PC-3 (cell line): Measurements from ENCODE around the gene SFSWAP. TPM values are rescaled to one million over a fixed set of nuclear protein-coding genes. Genes with fewer than 3 reads are reported as not detected.

Experiments used
- ATAC-seq: fragments of 200-7000 bp; cut with Tn5 transposase; 2 replicates; pipeline ENCODE4 v1.9.1; 2020; ENCODE audit warnings: mild to moderate bottlenecking, moderate library complexity
- BruUV-seq: library from RNA; stranded (reverse); fragments of 400-500 nt; replicated peaks from 2 replicates; lab custom pipeline; 2021; lab: Mats Ljungman, UMichigan
- CTCF ChIA-PET: fragments of 300-600 bp; sonication (Branson Sonifier 250); formaldehyde crosslinking; loops from one replicate; lab custom pipeline; 2022; ENCODE audit warnings: antibody characterized with exemption; lab: Charles Lee
- POLR2A ChIA-PET: fragments of 300-600 bp; sonication (Branson Sonifier 250); formaldehyde crosslinking; loops from one replicate; lab custom pipeline; 2022; ENCODE audit warnings: antibody characterized with exemption; ENCODE audit not compliant: unreplicated experiment; lab: Charles Lee
- DNase-seq: peaks from one replicate; pipeline ENCODE4 v3.0.0-alpha.2; 2015
- H2AFZ ChIP-seq: fragments of 300-600 bp; sonication (generic); 2 replicates; pipeline ENCODE4 v1.6.0; 2016; ENCODE audit warnings: antibody characterized with exemption, low read length
- H3F3A ChIP-seq: fragments of 300-600 bp; sonication (generic); one replicate; pipeline ENCODE4 v1.6.0; 2017; ENCODE audit warnings: antibody characterized with exemption, low read length, control low read depth, mild to moderate bottlenecking; ENCODE audit not compliant: unreplicated experiment
- H3K27ac ChIP-seq: fragments of 300-600 bp; sonication (generic); 2 replicates; pipeline ENCODE4 v1.5.1; 2016; ENCODE audit warnings: mild to moderate bottlenecking, low read length
- H3K27me3 ChIP-seq: fragments of 300-600 bp; sonication (generic); 2 replicates; pipeline ENCODE4 v1.6.1; 2016; ENCODE audit warnings: low read length, mixed read lengths
- H3K36me3 ChIP-seq: fragments of 300-600 bp; sonication (generic); 2 replicates; pipeline ENCODE4 v1.6.1; 2016; ENCODE audit warnings: low read depth, mixed run types, low read length, mixed read lengths
- H3K4me1 ChIP-seq: fragments of 300-600 bp; sonication (generic); 2 replicates; pipeline ENCODE4 v1.5.1; 2016; ENCODE audit warnings: low read length; ENCODE audit not compliant: insufficient read depth
- H3K4me2 ChIP-seq: fragments of 300-600 bp; sonication (generic); 2 replicates; pipeline ENCODE4 v1.6.0; 2016; ENCODE audit warnings: low read length
- H3K4me3 ChIP-seq: fragments of 300-600 bp; sonication (generic); 2 replicates; pipeline ENCODE4 v1.5.1; 2016; ENCODE audit warnings: mild to moderate bottlenecking, low read length, mixed read lengths
- H3K79me2 ChIP-seq: fragments of 300-600 bp; sonication (generic); 2 replicates; pipeline ENCODE4 v1.6.1; 2017; ENCODE audit warnings: low read length, mixed read lengths
- H3K9ac ChIP-seq: fragments of 300-600 bp; sonication (generic); 2 replicates; pipeline ENCODE4 v1.6.0; 2016; ENCODE audit warnings: mild to moderate bottlenecking, low read length
- H3K9me2 ChIP-seq: fragments of 300-600 bp; sonication (generic); replicated peaks from 2 replicates; pipeline ENCODE4 v1.6.1; 2016; ENCODE audit warnings: mixed run types, low read length, mixed read lengths
- H3K9me3 ChIP-seq: fragments of 300-600 bp; sonication (generic); 2 replicates; pipeline ENCODE4 v1.6.1; 2016; ENCODE audit warnings: low read length, mixed read lengths
- H4K20me1 ChIP-seq: fragments of 300-600 bp; sonication (generic); 2 replicates; pipeline ENCODE4 v1.6.1; 2016; ENCODE audit warnings: low read length, mixed read lengths
- CTCF ChIP-seq: fragments of 300-600 bp; sonication (generic); conservative IDR thresholded peaks from 2 replicates; pipeline ENCODE4 v1.5.1; 2017; ENCODE audit warnings: antibody characterized with exemption, low read depth, mild to moderate bottlenecking, low read length
- EZH2 ChIP-seq: fragments of 300-600 bp; sonication (generic); IDR thresholded peaks from one replicate; pipeline ENCODE4 v1.6.1; 2017; ENCODE audit warnings: antibody characterized with exemption, mild to moderate bottlenecking, low read length; ENCODE audit not compliant: unreplicated experiment
- EZH2phosphoT487 ChIP-seq: fragments of 300-600 bp; sonication (generic); IDR thresholded peaks from 2 replicates; pipeline ENCODE4 v1.6.1; 2018; ENCODE audit warnings: mild to moderate bottlenecking, antibody characterized with exemption, low read length, borderline replicate concordance
- intact Hi-C: fragments of 100-400 bp; cut with micrococcal nuclease; formaldehyde crosslinking; loops from 2 replicates; pipeline ENCODE4 v1.9.0; 2023
- total RNA-seq: library from RNA; depleted of rRNA; stranded (reverse); fragments of >200 nt; gene quantifications from 2 replicates; pipeline ENCODE4 v1.2.3, GENCODE V29; 2014

Gene SFSWAP
- total RNA-seq, 1 experiment from 2014 or later, result 57.5 TPM

GRCh38 chr12:131787143-131787660, 76.3 kb downstream of the SFSWAP start:
- intact Hi-C loops, result no loop called here
- peaks cover 55% of the 10 kb centered on the region for H3K36me3 ChIP-seq
- ATAC-seq (no peak), DNase-seq (no peak)
- POLR2A ChIA-PET, result no interaction called here
- peaks cover 4% of the 10 kb centered on the region for H3F3A ChIP-seq
- no peaks in the 10 kb centered on the region for H3K27me3 ChIP-seq
- no peak overlapping the region for H3K27ac ChIP-seq
- H2AFZ ChIP-seq, result no peak overlapping the region
- H3K79me2 ChIP-seq, result no peaks in the 10 kb centered on the region
- H3K9ac ChIP-seq, result no peak overlapping the region
- no peak for TF ChIP-seq EZH2
- no peak for TF ChIP-seq EZH2phosphoT487
- H4K20me1 ChIP-seq, result no peaks in the 10 kb centered on the region
- no peak overlapping the region for H3K4me3 ChIP-seq
- peaks cover 25% of the 10 kb centered on the region for H3K4me1 ChIP-seq
- H3K9me2 ChIP-seq, result no peaks in the 10 kb centered on the region
- H3K9me3 ChIP-seq, result no peaks in the 10 kb centered on the region
- H3K4me2 ChIP-seq, result no peak overlapping the region
- BruUV-seq, result no TSS peak
- CTCF ChIA-PET, result no interaction called here

GRCh38 chr12:131788070-131788469, 77.2 kb downstream of the SFSWAP start:
- Histone ChIP-seq H3F3A (peaks cover 4% of the 10 kb centered on the region), H3K79me2 (no peaks in the 10 kb centered on the region), H3K4me3 (no peak overlapping the region), H3K9me2 (no peaks in the 10 kb centered on the region), H3K9me3 (no peaks in the 10 kb centered on the region), H3K27me3 (no peaks in the 10 kb centered on the region), H4K20me1 (no peaks in the 10 kb centered on the region), H3K36me3 (peaks cover 55% of the 10 kb centered on the region), H3K4me1 (peaks cover 19% of the 10 kb centered on the region), H2AFZ (no peak overlapping the region), H3K27ac (no peak overlapping the region), H3K4me2 (no peak overlapping the region), H3K9ac (no peak overlapping the region)
- no TSS peak for BruUV-seq
- CTCF ChIA-PET, result no interaction called here
- ATAC-seq (no peak), DNase-seq (no peak)
- TF ChIP-seq EZH2, result no peak
- TF ChIP-seq CTCF, result no peak
- TF ChIP-seq EZH2phosphoT487, result no peak
- POLR2A ChIA-PET, result no interaction called here
- intact Hi-C loops, result no loop called here

- no peak overlapping the region for H3K27ac ChIP-seq
- DNase-seq, result no peak
- H3K4me3 ChIP-seq, result no peak overlapping the region
- no peaks in the 10 kb centered on the region for H4K20me1 ChIP-seq
- H2AFZ ChIP-seq, result no peak overlapping the region
- peaks cover 6% of the 10 kb centered on the region for H3K4me1 ChIP-seq
- no peak for TF ChIP-seq EZH2phosphoT487
- no peak for TF ChIP-seq CTCF
- no peak for TF ChIP-seq EZH2
- intact Hi-C loops, result no loop called here
- H3K9me2 ChIP-seq, result no peaks in the 10 kb centered on the region
- no peak overlapping the region for H3K4me2 ChIP-seq
- no peaks in the 10 kb centered on the region for H3K27me3 ChIP-seq
- H3K79me2 ChIP-seq, result no peaks in the 10 kb centered on the region
- no peaks in the 10 kb centered on the region for H3K9me3 ChIP-seq
- H3K36me3 ChIP-seq, result peaks cover 55% of the 10 kb centered on the region
- BruUV-seq, result no TSS peak
- H3F3A ChIP-seq, result no peaks in the 10 kb centered on the region
- ChIA-PET CTCF (no interaction called here), POLR2A (no interaction called here)
- no peak overlapping the region for H3K9ac ChIP-seq
- ATAC-seq, result no peak
Observed at GRCh38 chr12:131789638-131790037, 78.7 kb downstream of the SFSWAP start.
